Measurements from ENCODE around the gene OR2S2. TPM values are rescaled to one million over a fixed set of nuclear protein-coding genes. Genes with fewer than 3 reads are reported as not detected.
"Not testable (repeated sequence)": the region's sequence is repeated elsewhere in the genome, so short reads cannot be mapped to it uniquely, and the experiment has no call there.

The OR2S2 gene, protein sequence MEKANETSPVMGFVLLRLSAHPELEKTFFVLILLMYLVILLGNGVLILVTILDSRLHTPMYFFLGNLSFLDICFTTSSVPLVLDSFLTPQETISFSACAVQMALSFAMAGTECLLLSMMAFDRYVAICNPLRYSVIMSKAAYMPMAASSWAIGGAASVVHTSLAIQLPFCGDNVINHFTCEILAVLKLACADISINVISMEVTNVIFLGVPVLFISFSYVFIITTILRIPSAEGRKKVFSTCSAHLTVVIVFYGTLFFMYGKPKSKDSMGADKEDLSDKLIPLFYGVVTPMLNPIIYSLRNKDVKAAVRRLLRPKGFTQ
- total RNA-seq (2014; rRNA removed; shearing (Covaris generic)), result not detected in 2 replicates

DNA sequence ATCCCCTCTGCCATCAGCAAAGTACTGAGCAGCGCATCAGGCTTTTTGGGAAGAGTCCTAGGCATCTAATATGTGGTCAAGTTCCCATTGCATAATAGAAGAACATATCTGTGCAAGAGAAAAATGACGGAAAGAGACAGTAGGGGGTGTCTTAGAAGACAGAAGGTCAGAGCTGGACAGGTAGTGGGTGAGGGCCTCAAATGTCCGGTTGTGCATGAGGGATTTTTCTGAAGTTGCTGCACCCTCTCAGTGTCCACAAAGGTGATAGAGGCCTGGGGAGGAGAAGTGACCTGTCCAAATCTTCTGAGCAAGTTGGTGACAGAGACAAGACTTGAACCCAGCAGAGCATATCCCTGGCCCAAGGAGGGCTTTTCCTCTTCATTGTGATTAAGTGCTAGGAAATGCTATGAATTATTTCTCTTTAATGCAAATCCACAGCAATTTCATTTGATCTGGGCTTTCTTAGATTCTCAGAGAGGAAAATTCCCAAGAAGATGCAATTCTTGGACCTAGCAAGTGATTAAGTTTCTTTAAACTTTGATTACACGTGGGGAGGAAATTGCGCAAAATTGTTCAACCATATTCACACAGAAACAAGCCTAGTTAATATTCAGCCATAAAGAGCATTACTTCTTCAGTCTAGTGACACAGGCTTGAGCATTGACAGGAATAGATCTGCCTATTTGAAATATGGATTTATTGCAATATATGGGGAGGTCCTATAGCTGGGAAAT lies at the start of gene OR2S2:
OR2S2 (minus strand) TSS at position 51 of the 734 bp plus-strand sequence. CDS start 56 bp downstream, outside the sequence.
- no peak for DNase-seq (ENCODE audit: low spot score)

DNA sequence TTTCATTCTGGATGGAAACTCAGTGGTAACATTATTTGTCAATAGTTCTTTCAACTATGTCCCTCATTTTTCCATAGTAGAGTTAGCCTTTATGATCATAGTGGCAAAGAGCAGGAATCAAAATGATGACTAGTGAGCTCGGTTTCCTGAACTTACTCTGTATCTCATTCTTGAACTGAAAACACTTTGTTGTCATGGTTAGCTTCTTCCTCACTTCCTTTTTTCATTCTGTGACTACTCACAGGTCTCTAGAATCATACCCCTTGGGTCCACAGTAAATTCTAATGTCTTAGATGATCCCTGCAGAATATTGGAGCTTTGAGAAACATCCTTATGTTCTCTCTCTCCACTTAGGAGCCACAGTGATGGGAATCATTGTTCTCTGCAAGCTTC lies 49.4 kb upstream of the OR2S2 start:
- no peak for DNase-seq (ENCODE audit: low spot score)

DNA sequence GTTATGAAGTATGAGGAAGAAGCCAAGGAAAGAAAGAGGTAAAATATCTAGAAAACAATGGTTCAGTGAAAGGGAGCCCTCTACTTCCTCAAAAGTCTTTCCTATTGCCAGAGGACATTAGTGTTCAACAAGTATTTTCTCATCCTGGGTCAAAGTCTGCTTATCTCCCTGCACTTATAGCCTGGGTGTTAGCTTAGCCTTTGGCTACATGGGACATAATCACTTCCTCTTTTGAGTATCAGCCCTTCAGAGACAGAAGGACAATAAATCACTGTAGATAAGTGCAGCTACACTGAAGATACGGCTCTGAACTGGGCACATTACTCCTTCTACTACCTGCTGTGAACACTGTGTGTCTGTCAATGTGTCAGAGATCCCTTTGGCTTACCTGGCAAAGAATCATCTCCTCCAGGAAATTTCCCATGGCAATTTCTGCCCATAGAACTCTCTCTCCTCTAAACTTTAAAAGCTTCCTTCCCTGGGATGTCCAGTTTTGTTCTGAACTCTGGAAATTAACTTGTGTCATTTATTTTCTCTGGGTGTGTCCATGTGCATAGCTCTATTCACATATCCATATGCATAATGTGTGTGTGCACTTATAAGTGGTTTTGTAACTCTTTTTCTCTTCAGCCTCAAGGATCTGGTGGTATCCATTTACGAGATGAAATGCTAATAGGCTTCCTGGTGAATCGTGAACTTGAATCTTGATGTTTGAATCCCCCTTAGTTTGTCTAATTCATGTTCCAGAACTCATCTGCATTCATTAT lies 48.8 kb upstream of the OR2S2 start:
- no peak for DNase-seq (ENCODE audit: low spot score)

DNA sequence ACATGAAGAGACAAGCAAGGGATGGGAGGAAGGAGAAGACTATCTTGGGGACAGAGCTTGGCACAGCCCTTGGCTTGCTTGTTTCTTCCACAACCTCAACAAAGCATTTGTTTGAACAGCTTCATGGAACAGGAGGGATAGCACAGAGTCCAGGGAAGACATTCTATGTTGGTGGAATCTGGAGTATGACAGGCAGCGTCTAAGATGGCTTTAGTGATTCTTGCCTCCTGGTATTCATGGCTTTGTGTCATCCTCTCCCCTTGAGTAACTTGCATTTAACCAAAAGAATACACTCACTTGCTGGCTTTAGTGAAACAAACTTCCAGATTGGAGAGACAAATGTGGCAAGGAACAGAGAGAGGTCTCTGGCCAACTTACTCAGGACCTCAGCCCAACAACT lies 47.9 kb upstream of the OR2S2 start:
- no peak for DNase-seq (ENCODE audit: low spot score)

DNA sequence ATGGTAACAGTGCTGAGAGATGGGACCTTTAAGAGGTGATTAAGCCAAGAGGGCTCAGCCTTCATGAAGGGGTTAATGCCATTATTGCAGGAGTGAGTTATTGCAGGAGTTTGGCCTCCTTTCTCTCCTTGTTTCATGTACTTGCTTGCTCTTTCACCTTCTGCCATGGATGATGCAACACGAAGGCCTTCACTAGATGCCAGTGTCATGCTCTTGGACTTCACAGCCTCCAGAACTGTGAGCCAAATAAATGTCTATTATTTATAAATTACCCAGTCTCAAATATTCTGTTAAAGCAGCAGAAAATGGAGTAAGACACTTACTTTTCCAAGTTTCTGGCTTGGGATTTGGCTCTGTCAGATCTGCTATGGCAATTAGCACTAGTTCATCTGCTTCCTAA lies 40.4 kb upstream of the OR2S2 start:
- DNase-seq (ENCODE audit: low spot score), result no peak

DNA sequence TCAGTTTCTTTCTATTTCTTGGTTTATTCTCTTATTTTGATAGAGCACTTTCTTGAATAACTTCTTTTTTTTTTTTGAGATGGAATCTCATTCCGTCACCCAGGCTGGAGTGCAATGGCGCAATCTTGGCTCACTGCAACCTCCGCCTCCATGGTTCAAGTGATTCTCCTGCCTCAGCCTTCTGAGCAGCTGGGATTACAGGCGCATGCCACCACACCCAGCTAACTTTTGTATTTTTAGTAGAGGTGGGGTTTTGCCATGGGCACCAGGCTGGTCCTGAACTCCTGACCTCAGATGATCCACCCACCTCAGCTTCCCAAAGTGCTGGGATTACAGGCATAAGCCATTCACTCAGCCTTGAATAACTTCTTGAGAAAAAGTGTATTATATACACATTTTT lies 39.1 kb upstream of the OR2S2 start:
- not testable (repeated sequence) for DNase-seq (ENCODE audit: low spot score)

DNA sequence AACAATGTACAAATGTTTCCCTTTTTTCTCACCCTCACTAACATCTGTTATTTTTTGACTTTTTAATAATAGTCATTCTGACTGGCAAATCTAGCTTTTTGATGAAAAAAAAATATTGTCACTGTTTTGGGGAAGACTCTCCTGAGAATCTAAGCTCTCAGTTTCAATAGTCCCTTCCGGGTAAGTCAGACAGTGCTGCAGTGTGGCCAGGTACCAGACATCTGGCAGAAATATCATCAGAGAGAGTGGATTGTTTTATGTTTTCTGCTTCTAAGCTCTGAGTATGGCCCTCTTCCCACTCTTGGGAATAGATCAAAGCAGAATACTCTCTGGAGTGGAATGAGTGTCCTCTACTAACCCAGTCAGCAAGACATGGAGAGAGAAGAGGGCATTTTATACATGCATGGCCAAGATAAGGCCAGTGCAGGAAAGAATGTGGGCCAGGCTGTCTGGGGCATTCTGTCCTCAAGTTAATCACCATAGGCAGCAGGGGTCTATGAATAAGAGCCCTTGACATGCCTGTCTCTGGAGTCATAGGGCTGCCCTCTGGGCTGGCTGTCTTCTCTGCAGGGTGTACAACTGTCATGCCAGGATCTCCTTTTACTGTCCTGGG lies 38.5 kb upstream of the OR2S2 start:
- no peak for DNase-seq (ENCODE audit: low spot score)

DNA sequence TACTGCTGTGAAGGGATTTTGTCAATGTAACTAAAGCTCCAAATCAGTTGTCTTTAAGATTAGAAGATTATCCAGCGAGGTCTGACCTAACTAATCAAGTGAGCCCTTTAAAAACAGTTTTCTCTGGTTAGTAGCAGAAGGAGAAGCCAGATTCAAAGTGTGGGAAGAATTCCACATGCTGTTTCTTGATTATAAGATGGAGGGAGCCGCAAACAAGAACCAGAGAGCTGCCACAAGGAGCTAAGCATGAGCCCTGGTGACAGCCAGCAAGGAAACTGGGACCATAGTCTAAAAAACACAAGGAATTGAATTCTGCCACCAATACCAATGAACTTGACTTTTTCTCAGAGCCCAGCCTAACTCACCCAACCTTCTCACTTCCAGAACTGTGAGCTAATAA lies 37.0 kb upstream of the OR2S2 start:
- DNase-seq (ENCODE audit: low spot score), result no peak

DNA sequence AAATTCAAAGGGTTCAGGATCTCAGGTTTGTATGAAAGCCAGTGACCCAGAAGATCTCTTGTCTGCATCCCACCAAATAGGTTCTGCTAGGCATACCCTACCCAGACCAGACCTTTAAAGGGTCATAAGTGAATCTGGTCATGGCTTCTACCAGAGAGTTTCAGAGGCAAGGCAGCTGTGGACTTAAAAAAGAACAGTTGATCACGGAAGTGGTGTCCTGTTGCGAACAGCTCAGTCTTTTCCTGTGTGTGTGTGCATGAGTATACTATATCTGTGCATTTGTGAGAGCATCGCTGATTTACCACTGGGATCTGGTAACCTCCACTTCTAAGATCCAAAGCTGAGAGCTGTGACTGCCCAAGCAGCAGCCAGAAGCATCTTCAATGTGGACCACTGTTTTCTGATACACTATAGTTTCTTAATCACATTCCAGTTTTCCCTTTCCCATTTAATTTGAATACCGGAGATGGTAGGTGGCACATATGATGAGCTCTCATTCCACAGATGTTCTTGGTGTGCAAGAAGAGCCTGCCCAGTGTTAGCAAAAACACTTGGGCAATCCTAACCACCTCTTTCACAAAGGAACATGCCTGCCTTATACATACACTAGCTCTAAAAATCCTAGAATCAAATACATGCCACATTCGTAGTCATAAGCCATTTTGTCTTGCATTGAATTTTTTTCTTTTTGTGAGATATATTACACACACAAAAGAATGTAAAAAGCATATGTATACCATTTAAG lies 36.2 kb upstream of the OR2S2 start:
- DNase-seq (ENCODE audit: low spot score), result no peak

DNA sequence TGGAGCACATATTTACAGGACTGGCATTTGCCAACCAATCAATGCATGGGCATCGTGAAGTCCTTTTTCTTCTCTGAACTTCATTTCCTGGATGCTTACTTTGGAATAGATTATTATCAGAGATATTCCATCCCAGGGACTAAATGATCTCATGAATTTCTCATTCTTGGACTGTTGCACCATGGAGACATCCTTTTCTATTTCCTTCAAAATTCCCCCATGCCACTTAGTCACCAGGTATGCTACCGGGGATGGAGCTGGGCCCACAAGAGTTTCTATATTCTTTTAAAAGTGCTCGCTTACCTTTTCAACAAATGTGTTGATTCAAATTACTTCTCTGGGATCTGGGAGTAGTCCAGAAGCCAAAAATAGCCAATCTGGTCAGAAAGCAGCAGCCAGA lies 35.2 kb upstream of the OR2S2 start:
- peak; percentile 5 for DNase-seq (ENCODE audit: low spot score)

DNA sequence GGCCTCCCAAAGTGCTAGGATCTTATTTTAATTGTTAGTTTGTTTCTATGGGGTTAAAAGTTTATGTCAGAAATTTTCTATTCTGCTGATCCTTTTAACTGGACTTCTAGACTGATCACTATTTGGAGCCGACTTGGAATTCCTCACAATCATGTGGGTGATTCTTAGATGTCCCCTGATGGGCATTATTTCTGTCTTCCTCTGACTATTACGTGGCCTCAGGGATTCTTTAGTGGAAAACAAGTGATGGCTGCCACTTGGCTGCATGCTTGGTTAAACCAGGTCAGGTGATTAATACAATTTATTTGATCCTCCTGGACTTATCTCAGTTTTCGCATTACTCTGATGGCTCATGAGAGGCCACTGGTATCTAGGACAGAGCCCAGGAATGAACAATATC lies 32.2 kb upstream of the OR2S2 start:
- DNase-seq (ENCODE audit: low spot score), result no peak

DNA sequence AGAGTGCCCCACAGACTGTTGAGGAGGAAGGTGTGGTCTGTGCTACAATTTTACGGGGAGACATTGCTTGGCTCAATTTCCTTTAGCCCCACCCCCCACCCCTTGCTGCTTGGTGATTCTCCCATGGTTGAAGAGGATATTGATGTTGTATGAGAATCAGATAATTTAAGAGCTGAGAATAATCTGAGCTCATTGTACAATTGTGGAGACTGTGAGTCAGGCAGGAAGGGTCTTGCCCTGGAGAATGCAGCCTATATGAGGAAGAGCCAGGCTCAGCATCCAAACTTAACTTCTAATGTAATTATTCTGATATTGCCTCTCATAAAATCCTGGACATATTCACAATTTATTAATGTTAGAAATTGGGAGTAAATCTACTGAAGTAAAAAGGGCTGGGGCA lies 26.1 kb upstream of the OR2S2 start:
- DNase-seq (ENCODE audit: low spot score), result no peak

DNA sequence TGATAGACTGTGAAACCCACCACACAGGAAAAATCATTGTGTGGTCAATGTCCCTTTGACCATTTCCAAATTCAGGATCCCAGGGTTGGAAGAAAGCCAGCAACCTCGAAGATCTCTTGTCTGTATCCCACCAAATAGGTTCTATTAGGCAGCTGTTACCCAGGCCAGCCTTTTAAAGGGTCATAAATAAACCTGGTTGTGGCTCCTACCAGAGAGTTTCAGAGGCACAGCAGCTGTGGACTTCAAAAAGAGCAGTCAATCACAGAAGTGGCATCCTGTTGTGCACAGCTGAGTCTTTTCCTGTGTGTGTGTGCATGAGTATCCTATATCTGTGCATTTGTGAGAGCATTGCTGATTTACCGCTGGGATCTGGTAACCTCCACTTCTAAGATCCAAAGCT lies 23.7 kb upstream of the OR2S2 start:
- no peak for DNase-seq (ENCODE audit: low spot score)

DNA sequence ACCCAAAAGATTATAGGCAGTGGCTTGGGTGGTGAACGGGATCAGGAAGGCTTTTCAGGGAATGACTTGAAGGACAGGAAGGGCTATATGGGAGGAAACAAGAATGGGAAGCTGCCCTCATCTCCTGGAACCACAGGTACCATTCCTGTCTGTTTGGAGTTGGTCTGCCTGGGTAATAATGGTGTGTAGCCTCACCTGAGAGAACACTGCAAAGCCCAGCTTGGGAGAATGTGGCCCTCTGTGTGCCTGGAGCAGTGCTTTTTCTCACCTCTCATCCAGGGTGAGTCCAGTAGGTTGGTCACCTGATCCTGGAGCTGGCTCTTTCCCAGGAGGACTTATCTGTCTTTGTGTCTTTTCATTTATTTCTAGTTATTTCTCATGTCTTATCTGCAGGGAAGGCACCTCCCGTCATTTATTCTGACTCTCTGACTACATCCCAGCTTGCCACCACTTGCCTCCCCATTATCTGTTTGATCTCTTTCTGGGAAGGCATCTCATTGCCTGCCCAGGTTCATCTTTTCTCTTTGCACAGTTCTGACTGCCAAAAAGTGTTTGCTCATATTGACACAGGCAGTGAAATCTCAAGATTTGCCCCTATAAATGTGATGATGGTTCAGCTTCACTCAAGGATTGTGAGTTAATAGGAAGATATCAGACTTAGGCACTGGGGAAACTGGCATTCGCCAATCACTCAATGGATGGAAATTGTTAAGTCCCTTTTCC lies 22.5 kb upstream of the OR2S2 start:
- DNase-seq (ENCODE audit: low spot score), result no peak

DNA sequence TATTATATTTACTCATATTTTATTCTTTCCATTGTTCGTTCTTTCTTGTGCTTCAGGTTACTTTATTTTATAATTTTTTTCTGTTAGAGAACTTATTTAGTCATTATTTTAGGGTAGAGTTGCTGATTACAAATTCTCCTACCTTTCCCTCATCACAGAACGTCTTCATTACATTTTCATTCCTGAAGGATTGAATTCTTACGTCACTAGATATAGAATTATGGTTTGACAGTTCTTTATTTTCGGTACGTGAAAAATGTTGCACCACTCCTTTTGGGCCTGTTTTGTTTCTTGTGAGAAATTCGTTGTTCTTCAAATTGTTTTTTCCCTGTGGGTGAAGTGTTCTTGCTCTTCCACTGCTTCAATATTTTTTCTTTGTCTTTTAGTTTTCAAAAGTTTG lies 20.8 kb upstream of the OR2S2 start:
- no peak for DNase-seq (ENCODE audit: low spot score)

DNA sequence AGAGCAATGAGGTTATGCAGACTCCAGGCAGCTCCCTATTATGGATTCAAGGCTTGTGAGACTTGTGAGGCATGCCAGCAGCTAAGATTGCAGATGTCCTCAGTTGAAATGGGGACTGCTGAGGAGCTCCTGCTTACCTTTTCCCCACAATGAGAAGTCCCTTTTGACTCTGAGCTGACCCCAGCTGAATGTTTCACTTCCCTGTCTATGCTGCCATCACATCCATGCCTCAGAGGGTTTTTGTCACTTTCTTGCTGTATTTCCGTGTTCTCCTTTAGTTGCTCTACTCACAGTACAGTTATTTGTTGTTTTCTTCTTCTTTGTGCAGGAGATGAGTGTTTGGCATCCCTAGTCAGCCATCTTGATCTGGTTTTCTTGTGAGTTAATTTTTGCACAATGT lies 18.8 kb upstream of the OR2S2 start:
- no peak for DNase-seq (ENCODE audit: low spot score)

DNA sequence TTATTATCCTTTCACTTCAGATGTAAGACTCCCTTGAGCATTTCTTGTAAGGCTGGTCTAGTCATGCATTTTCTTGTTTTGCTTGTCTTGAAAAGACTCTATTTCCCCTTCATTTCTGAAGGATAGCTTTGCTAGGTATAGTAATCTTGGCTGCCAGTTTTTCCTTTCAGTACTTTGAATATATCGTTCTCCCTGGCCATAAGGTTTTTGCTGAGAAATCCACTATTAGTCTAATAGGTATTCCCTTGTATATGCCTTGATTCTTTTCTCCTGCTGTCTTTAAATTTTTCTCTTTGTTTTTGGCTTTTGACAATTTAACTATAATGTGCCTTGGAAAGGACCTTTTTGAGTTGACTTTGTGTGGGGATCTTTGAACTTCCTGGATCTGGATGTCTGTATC lies 16.8 kb upstream of the OR2S2 start:
- DNase-seq (ENCODE audit: low spot score), result no peak

DNA sequence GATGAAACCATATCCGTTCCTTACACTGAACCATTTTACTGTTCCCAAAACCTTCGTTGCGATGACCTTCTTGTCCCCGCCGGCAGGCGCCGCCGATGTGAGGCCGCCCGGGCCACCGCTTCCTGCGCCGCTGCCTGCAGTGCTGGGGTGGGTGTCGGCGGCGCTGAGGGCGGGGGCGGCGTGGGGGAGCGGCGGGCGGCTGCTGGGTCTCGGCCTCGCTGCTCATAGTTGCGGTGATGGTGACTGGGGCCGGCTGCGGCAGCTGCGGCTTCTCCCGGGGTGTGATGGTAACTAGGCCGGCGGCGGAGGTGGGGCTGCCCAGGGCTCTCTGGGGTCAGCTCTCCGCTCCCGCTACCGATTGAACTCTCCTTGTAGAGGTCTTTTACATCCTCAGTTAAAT lies 14.1 kb upstream of the OR2S2 start:
- no peak for DNase-seq (ENCODE audit: low spot score)

DNA sequence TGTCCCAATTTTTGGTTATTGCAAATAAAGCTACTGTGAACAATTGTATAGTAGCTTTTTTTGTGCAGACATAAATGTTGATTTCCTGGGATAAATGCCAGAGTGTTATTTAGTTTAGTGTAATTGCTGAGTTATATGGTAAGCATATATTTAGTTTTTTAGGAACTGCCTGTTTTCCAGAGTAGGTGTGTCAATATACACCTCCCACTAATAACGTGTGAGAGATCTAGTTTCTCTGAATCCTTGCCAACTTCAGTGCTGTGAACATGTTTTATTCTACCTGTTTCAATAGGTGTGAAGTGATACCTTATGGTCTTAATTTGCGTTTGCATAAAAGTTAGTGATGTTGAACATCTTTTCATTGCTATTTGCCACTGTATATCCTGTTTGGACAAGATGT lies 9.1 kb upstream of the OR2S2 start:
- no peak for DNase-seq (ENCODE audit: low spot score)

DNA sequence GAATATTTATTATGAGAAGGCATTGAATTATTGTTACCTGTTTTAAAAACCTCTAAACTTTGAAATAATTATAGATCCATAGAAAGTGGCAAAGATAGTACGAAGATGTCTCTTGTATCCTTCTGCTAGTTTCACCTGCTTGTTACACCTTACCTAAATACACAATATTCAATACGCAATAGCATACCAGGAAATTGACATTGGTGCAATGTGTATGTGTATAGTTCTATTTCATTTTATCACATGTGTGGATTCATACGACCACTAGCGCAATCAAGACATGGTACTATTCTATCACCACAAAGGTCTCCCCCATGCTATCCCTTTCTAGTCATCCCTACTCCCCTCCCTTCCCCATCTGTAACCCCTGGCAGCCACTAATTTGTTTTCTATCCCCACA lies 8.5 kb upstream of the OR2S2 start:
- DNase-seq (ENCODE audit: low spot score), result no peak

DNA sequence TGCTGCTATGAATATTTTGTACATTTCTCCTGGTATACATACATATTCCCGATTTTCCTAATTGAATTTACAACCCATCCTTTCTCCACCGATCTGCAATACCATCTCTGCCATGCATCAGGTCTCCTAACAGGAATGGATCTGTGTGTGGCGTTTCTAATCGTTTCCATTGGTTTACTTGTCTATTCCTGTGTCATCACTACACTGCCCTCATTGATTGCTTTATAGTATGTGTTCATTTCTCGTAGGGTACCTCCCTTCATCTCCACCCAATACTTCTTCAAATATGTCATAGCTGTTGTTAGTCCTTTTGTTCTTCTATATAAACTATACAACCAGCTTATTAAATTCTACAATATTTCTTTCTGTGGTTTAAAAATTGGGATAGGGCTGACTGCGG lies 7.1 kb upstream of the OR2S2 start:
- DNase-seq (ENCODE audit: low spot score), result no peak
